GM23338 (cell line): ENCODE results near the gene TMEM44. TPM values are rescaled to one million over a fixed set of nuclear protein-coding genes. Genes with fewer than 3 reads are reported as not detected.

Source experiments
- ATAC-seq: fragments of 200-7000 bp; cut with Tn5 transposase; 3 replicates; pipeline ENCODE4 v1.9.1; 2020
- DNase-seq: peaks from one replicate; pipeline ENCODE4 v3.0.0-alpha.2; 2015; ENCODE audit warnings: low spot score
- H2AFZ ChIP-seq: fragments of 200-600 bp; sonication (generic); 2 replicates; pipeline ENCODE4 v1.8.0; 2016; ENCODE audit warnings: antibody characterized with exemption, mild to moderate bottlenecking, moderate library complexity
- H3F3A ChIP-seq: fragments of 200-600 bp; sonication (generic); replicated peaks from 2 replicates; pipeline ENCODE4 v1.8.0; 2017; ENCODE audit warnings: antibody characterized with exemption, mixed run types, low read depth
- H3K27ac ChIP-seq: fragments of 200-600 bp; sonication (generic); 2 replicates; pipeline ENCODE4 v1.6.1; 2016; ENCODE audit warnings: low read depth
- H3K27me3 ChIP-seq: fragments of 200-600 bp; sonication (generic); 2 replicates; pipeline ENCODE4 v1.8.0; 2016; ENCODE audit warnings: mild to moderate bottlenecking, mixed run types, moderate library complexity; ENCODE audit not compliant: insufficient read depth
- H3K36me3 ChIP-seq: fragments of 200-600 bp; sonication (generic); 2 replicates; pipeline ENCODE4 v1.8.0; 2016; ENCODE audit warnings: mild to moderate bottlenecking; ENCODE audit not compliant: insufficient read depth
- H3K4me1 ChIP-seq: fragments of 200-600 bp; sonication (generic); 2 replicates; pipeline ENCODE4 v1.8.0; 2016; ENCODE audit warnings: mild to moderate bottlenecking, moderate library complexity; ENCODE audit not compliant: insufficient read depth
- H3K4me2 ChIP-seq: fragments of 200-600 bp; sonication (generic); 2 replicates; pipeline ENCODE4 v1.7.1; 2017; ENCODE audit warnings: mixed run types
- H3K4me3 ChIP-seq: fragments of 200-600 bp; sonication (generic); 2 replicates; pipeline ENCODE4 v1.6.1; 2016; ENCODE audit warnings: mixed run types
- H3K79me2 ChIP-seq: fragments of 200-600 bp; sonication (generic); replicated peaks from 2 replicates; pipeline ENCODE4 v1.8.0; 2017; ENCODE audit warnings: mild to moderate bottlenecking; ENCODE audit not compliant: insufficient read depth
- H3K9me2 ChIP-seq: fragments of 200-600 bp; sonication (generic); 2 replicates; pipeline ENCODE4 v1.8.0; 2017; ENCODE audit not compliant: insufficient read depth
- H4K20me1 ChIP-seq: fragments of 200-600 bp; sonication (generic); replicated peaks from 2 replicates; pipeline ENCODE4 v1.8.0; 2017; ENCODE audit warnings: mild to moderate bottlenecking; ENCODE audit not compliant: insufficient read depth
- H3K27ac Mint-ChIP-seq: 2 replicates; pipeline ENCODE4 v1.8.0; 2020; ENCODE audit warnings: inconsistent platforms, mild to moderate bottlenecking, moderate library complexity, mixed read lengths
- H3K27me3 Mint-ChIP-seq: 3 replicates; pipeline ENCODE4 v1.8.0; 2022; ENCODE audit warnings: low read depth, mild to moderate bottlenecking, moderate library complexity, mixed read lengths, inconsistent platforms; ENCODE audit not compliant: insufficient read depth, poor library complexity
- H3K36me3 Mint-ChIP-seq: 3 replicates; pipeline ENCODE4 v1.8.0; 2021; ENCODE audit warnings: low read depth, mild to moderate bottlenecking, inconsistent platforms, moderate library complexity, mixed read lengths
- H3K4me1 Mint-ChIP-seq: 3 replicates; pipeline ENCODE4 v1.8.0; 2020; ENCODE audit warnings: mild to moderate bottlenecking, inconsistent platforms, mixed read lengths
- H3K4me3 Mint-ChIP-seq: 3 replicates; pipeline ENCODE4 v1.8.0; 2021; ENCODE audit warnings: moderate library complexity, mild to moderate bottlenecking, inconsistent platforms, mixed read lengths
- H3K9me3 Mint-ChIP-seq: 3 replicates; pipeline ENCODE4 v1.8.0; 2020; ENCODE audit warnings: moderate library complexity, mild to moderate bottlenecking, inconsistent platforms, mixed read lengths
- EZH2phosphoT487 ChIP-seq: fragments of 200-600 bp; sonication (generic); IDR thresholded peaks from one replicate; pipeline ENCODE4 v1.8.1; 2018; ENCODE audit warnings: antibody characterized with exemption; ENCODE audit not compliant: unreplicated experiment
- NANOG ChIP-seq: IDR thresholded peaks from 2 replicates; pipeline ENCODE4 v1.6.1; 2016; ENCODE audit warnings: antibody characterized with exemption, borderline replicate concordance
- STAT1 ChIP-seq: IDR thresholded peaks from one replicate; pipeline ENCODE4 v1.6.1; 2016; ENCODE audit warnings: antibody characterized with exemption; ENCODE audit not compliant: unreplicated experiment
- ZNF114 ChIP-seq: fragments of 250-450 bp; sonication (Bioruptor Pico); IDR thresholded peaks from 2 replicates; pipeline ENCODE4 v1.5.0; 2020; ENCODE audit warnings: mild to moderate bottlenecking, moderate library complexity
- ZNF331 ChIP-seq: fragments of 250-450 bp; sonication (Bioruptor Pico); IDR thresholded peaks from 2 replicates; pipeline ENCODE4 v1.5.0; 2020; ENCODE audit warnings: low read depth, mild to moderate bottlenecking, moderate library complexity
- polyA plus RNA-seq: library from polyadenylated mRNA; unstranded; fragments of >200 nt; fragmentation: Nextera tagmentation; extraction: Ambion mirVana; gene quantifications from 2 replicates; pipeline ENCODE4 v1.2.1, GENCODE V29; 2016
- total RNA-seq: library from RNA; depleted of rRNA; stranded (reverse); fragments of >200 nt; shearing (Covaris generic); gene quantifications from 2 replicates; pipeline ENCODE4 v1.2.3, GENCODE V29; 2014
- TF ChIP-seq, protein P1 (sequence below): IDR thresholded peaks from one replicate; pipeline ENCODE4 v1.6.1; 2018; ENCODE audit warnings: antibody characterized with exemption; ENCODE audit not compliant: unreplicated experiment
- TF ChIP-seq, protein P2 (sequence below), 2 experiments: fragments of 200-600 bp in 1 of 2; sonication (generic) in 1 of 2; conservative IDR thresholded peaks; 2 replicates each; pipeline versions ENCODE4 v1.5.1 to v1.6.1; 2016 to 2017; ENCODE audit warnings: antibody characterized with exemption in 2 of 2, low read depth in 2 of 2, mild to moderate bottlenecking in 2 of 2, moderate library complexity in 1 of 2
- TF ChIP-seq, protein P3 (sequence below): fragments of 250-450 bp; sonication (Bioruptor Pico); IDR thresholded peaks from 2 replicates; pipeline ENCODE4 v1.5.0; 2020; ENCODE audit warnings: mild to moderate bottlenecking, moderate library complexity

TMEM44 gene
- total and polyA plus RNA-seq, 2 experiments from 2014 or later = 10.0 to 10.5 TPM

DNA sequence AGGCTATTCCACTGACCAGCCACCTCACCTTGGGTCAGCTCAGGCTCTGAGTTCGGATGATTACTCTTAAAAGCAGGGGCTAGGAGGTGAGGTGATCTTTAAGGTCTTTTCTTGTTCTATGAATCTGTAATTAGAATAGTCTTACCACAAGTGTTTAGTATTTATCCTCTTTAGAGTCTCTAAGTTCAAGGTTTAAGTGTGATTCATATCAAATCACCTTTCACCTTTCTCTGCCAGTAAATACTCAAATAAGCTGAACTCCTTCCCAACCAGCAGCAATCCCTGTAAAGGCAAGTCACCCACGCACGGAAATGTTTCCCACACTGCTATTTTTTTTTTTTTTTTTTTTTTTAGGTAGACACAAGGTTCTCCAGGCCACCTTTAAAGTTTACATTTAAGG lies 14.5 kb upstream of the TMEM44 start:
- H3K27ac Mint-ChIP-seq = no peak overlapping the region
- H3K4me3 Mint-ChIP-seq = no peak overlapping the region
- H3K4me1 Mint-ChIP-seq = no peaks in the 10 kb centered on the region
- H4K20me1 ChIP-seq = peaks cover 13% of the 10 kb centered on the region
- no peaks in the 10 kb centered on the region for H3K27me3 ChIP-seq
- DNase-seq = no peak
- no peaks in the 10 kb centered on the region for H3F3A ChIP-seq
- H2AFZ ChIP-seq = no peak overlapping the region
- no peak overlapping the region for H3K27ac ChIP-seq
- no peaks in the 10 kb centered on the region for H3K4me1 ChIP-seq
- peaks cover 38% of the 10 kb centered on the region for H3K36me3 ChIP-seq
- ATAC-seq = no peak
- H3K4me2 ChIP-seq = no peak overlapping the region
- peaks cover 4% of the 10 kb centered on the region; the same call in 1 of the 2 replicates for H3K79me2 ChIP-seq
- TF ChIP-seq, protein P1, sequence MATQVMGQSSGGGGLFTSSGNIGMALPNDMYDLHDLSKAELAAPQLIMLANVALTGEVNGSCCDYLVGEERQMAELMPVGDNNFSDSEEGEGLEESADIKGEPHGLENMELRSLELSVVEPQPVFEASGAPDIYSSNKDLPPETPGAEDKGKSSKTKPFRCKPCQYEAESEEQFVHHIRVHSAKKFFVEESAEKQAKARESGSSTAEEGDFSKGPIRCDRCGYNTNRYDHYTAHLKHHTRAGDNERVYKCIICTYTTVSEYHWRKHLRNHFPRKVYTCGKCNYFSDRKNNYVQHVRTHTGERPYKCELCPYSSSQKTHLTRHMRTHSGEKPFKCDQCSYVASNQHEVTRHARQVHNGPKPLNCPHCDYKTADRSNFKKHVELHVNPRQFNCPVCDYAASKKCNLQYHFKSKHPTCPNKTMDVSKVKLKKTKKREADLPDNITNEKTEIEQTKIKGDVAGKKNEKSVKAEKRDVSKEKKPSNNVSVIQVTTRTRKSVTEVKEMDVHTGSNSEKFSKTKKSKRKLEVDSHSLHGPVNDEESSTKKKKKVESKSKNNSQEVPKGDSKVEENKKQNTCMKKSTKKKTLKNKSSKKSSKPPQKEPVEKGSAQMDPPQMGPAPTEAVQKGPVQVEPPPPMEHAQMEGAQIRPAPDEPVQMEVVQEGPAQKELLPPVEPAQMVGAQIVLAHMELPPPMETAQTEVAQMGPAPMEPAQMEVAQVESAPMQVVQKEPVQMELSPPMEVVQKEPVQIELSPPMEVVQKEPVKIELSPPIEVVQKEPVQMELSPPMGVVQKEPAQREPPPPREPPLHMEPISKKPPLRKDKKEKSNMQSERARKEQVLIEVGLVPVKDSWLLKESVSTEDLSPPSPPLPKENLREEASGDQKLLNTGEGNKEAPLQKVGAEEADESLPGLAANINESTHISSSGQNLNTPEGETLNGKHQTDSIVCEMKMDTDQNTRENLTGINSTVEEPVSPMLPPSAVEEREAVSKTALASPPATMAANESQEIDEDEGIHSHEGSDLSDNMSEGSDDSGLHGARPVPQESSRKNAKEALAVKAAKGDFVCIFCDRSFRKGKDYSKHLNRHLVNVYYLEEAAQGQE = no peak
- TF ChIP-seq ZNF331 = no peak
- TF ChIP-seq STAT1 = no peak
- TF ChIP-seq, protein P2, sequence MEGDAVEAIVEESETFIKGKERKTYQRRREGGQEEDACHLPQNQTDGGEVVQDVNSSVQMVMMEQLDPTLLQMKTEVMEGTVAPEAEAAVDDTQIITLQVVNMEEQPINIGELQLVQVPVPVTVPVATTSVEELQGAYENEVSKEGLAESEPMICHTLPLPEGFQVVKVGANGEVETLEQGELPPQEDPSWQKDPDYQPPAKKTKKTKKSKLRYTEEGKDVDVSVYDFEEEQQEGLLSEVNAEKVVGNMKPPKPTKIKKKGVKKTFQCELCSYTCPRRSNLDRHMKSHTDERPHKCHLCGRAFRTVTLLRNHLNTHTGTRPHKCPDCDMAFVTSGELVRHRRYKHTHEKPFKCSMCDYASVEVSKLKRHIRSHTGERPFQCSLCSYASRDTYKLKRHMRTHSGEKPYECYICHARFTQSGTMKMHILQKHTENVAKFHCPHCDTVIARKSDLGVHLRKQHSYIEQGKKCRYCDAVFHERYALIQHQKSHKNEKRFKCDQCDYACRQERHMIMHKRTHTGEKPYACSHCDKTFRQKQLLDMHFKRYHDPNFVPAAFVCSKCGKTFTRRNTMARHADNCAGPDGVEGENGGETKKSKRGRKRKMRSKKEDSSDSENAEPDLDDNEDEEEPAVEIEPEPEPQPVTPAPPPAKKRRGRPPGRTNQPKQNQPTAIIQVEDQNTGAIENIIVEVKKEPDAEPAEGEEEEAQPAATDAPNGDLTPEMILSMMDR (conservative IDR thresholded peaks at IDR 0.05; ENCODE audit: low read depth in 2 of 2) = no peak
- no peak for TF ChIP-seq ZNF114 (CRISPR knock-in tag)
- TF ChIP-seq EZH2phosphoT487 = no peak
- TF ChIP-seq, protein P3, sequence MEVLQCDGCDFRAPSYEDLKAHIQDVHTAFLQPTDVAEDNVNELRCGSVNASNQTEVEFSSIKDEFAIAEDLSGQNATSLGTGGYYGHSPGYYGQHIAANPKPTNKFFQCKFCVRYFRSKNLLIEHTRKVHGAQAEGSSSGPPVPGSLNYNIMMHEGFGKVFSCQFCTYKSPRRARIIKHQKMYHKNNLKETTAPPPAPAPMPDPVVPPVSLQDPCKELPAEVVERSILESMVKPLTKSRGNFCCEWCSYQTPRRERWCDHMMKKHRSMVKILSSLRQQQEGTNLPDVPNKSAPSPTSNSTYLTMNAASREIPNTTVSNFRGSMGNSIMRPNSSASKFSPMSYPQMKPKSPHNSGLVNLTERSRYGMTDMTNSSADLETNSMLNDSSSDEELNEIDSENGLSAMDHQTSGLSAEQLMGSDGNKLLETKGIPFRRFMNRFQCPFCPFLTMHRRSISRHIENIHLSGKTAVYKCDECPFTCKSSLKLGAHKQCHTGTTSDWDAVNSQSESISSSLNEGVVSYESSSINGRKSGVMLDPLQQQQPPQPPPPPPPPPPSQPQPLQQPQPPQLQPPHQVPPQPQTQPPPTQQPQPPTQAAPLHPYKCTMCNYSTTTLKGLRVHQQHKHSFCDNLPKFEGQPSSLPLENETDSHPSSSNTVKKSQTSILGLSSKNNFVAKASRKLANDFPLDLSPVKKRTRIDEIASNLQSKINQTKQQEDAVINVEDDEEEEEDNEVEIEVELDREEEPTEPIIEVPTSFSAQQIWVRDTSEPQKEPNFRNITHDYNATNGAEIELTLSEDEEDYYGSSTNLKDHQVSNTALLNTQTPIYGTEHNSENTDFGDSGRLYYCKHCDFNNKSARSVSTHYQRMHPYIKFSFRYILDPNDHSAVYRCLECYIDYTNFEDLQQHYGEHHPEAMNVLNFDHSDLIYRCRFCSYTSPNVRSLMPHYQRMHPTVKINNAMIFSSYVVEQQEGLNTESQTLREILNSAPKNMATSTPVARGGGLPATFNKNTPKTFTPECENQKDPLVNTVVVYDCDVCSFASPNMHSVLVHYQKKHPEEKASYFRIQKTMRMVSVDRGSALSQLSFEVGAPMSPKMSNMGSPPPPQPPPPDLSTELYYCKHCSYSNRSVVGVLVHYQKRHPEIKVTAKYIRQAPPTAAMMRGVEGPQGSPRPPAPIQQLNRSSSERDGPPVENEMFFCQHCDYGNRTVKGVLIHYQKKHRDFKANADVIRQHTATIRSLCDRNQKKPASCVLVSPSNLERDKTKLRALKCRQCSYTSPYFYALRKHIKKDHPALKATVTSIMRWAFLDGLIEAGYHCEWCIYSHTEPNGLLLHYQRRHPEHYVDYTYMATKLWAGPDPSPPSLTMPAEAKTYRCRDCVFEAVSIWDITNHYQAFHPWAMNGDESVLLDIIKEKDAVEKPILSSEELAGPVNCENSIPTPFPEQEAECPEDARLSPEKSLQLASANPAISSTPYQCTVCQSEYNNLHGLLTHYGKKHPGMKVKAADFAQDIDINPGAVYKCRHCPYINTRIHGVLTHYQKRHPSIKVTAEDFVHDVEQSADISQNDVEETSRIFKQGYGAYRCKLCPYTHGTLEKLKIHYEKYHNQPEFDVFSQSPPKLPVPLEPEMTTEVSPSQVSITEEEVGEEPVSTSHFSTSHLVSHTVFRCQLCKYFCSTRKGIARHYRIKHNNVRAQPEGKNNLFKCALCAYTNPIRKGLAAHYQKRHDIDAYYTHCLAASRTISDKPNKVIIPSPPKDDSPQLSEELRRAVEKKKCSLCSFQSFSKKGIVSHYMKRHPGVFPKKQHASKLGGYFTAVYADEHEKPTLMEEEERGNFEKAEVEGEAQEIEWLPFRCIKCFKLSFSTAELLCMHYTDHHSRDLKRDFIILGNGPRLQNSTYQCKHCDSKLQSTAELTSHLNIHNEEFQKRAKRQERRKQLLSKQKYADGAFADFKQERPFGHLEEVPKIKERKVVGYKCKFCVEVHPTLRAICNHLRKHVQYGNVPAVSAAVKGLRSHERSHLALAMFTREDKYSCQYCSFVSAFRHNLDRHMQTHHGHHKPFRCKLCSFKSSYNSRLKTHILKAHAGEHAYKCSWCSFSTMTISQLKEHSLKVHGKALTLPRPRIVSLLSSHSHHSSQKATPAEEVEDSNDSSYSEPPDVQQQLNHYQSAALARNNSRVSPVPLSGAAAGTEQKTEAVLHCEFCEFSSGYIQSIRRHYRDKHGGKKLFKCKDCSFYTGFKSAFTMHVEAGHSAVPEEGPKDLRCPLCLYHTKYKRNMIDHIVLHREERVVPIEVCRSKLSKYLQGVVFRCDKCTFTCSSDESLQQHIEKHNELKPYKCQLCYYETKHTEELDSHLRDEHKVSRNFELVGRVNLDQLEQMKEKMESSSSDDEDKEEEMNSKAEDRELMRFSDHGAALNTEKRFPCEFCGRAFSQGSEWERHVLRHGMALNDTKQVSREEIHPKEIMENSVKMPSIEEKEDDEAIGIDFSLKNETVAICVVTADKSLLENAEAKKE (CRISPR knock-in tag) = no peak
- TF ChIP-seq NANOG = no peak
- H3K9me2 ChIP-seq = no peaks in the 10 kb centered on the region
- peaks cover 79% of the 10 kb centered on the region for H3K36me3 Mint-ChIP-seq
- no peaks in the 10 kb centered on the region for H3K9me3 Mint-ChIP-seq
- H3K4me3 ChIP-seq = no peak overlapping the region
- no peaks in the 10 kb centered on the region for H3K27me3 Mint-ChIP-seq
